ENCODE data around the gene ULBP1. TPM values are rescaled to one million over a fixed set of nuclear protein-coding genes. Genes with fewer than 3 reads are reported as not detected.
A peak's percentile ranks its signal among the peaks of the same experiment; 100 is the strongest.
"Not testable (repeated sequence)": the region's sequence is repeated elsewhere in the genome, so short reads cannot be mapped to it uniquely, and the experiment has no call there.

ULBP1 gene
- total and polyA plus RNA-seq, 11 donors = 0.10 to 0.52 (median 0.25) TPM

DNA sequence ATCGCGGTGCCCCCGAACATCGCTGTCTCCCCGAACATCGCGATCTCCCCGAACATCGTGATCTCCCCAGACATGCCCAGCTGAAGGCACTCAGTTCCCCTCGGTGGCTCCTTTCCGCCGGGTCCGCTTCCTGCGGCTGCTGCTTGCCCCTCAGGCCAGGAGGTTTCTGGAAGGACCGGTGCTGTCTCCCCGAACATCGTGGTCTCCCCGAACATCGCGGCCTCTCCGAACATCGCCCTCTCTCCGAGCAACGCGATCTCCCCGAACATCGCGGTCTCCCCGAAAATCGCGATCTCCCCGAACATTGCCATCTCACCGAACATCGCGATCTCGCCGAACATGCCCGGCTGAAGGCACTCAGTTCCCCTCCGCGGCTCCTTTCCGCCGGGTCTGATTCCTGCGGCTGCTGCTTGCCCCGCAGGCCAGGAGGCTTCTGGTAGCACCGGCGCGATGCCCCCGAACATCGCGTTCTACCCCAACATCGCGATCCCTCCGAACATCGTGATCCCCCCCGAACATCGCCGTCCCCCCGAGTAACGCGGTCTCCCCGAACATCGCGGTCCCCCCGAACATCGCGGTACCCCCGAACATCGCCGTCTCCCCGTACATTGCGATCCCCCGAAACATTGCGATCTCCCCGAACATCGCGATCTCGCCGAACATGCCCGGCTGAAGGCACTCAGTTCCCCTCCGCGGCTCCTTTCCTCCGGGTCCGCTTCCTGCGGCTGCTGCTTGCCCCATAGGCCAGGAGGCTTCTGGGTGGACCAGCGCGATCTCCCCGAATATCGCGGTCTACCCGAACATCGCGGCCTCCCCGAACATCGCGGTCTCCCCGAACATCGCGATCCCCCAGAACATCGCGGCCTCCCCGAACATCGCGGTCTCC lies 808 bp downstream of the ULBP1 start:
- H3K27ac ChIP-seq = no peak overlapping the region
- peak in 1 of 5 donors; percentile 62 for DNase-seq
- intact Hi-C loops (cut with DNase I) = loop anchor here in 3 of 10 donors (2.0 to 10.0 kb wide), 3 partner anchors 38 to 50 kb away; no protein-coding TSS in a partner anchor
- no peaks in the 10 kb centered on the region for H3K36me3 ChIP-seq
- ATAC-seq = peak in 1 of 4 donors; percentile 6
- peaks cover 14 to 81% (median 40%) of the 10 kb centered on the region in 9 donors for H3K27me3 ChIP-seq
- peaks cover 0 to 28% (median 14%) of the 10 kb centered on the region in 12 donors for H3K4me1 ChIP-seq
- TF ChIP-seq POLR2A (IDR thresholded peaks at IDR 0.05) = no peak
- TF ChIP-seq, protein P1, sequence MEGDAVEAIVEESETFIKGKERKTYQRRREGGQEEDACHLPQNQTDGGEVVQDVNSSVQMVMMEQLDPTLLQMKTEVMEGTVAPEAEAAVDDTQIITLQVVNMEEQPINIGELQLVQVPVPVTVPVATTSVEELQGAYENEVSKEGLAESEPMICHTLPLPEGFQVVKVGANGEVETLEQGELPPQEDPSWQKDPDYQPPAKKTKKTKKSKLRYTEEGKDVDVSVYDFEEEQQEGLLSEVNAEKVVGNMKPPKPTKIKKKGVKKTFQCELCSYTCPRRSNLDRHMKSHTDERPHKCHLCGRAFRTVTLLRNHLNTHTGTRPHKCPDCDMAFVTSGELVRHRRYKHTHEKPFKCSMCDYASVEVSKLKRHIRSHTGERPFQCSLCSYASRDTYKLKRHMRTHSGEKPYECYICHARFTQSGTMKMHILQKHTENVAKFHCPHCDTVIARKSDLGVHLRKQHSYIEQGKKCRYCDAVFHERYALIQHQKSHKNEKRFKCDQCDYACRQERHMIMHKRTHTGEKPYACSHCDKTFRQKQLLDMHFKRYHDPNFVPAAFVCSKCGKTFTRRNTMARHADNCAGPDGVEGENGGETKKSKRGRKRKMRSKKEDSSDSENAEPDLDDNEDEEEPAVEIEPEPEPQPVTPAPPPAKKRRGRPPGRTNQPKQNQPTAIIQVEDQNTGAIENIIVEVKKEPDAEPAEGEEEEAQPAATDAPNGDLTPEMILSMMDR (IDR thresholded peaks at IDR 0.05) = no peak
- 1 to 2% (median 1%) methylated on average over 40 to 103 of the region's 103 CpGs for WGBS, 4 donors
- peak overlapping the region; percentile 19 to 68 (median 54) for H3K4me3 ChIP-seq
- H3K9me3 ChIP-seq = no peaks in the 10 kb centered on the region

DNA sequence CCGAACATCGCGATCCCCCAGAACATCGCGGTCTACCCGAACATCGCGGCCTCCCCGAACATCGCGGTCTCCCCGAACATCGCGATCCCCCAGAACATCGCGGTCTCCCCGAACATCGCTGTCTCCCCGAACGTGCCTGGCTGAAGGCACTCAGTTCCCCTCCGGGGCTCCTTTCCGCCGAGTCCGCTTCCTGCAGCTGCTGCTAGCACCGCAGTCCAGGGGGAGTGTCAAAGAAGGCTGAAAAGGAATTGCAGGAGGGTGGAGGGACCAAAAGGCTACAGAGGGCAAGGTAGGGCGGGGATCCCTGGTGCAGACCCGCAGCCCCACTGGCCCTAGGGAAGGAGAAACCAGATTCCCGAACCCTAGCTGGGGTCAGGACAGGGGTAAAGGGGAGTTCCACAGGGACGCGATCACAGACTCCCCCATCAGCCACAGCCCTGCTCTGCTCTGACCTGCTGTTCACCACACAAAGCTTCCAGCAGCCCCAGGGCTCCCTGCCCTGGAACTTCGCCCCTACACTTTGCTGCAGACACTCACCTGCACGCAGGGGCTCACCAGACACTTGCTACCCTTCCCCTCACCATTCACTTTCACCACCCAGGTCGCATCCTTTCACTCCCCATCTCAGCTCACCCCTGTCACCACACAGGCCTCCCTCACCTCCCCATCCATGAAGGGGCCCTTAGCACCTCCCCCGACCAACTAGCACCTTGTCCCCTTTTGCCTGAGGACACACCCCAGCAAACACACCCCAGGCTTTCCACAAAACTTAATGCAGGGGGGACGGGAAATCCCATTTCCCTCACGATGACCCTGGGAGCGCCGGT lies 1.7 kb downstream of the ULBP1 start:
- Histone ChIP-seq H3K27me3 (peaks cover 14 to 87% (median 40%) of the 10 kb centered on the region in 9 donors), H3K9me3 (no peaks in the 10 kb centered on the region), H3K4me1 (peaks cover 0 to 28% (median 14%) of the 10 kb centered on the region in 12 donors), H3K4me3 (peak overlapping the region; percentile 17 to 68 (median 54)), H3K36me3 (no peaks in the 10 kb centered on the region), H3K27ac (no peak overlapping the region)
- ATAC-seq (peak in 1 of 4 donors; percentile 32), DNase-seq (peak in 1 of 5 donors; percentile 69)
- intact Hi-C loops (cut with DNase I) = loop anchor here in 3 of 10 donors (2.0 to 10.0 kb wide), 3 partner anchors 37 to 49 kb away; no protein-coding TSS in a partner anchor
- no peak for TF ChIP-seq POLR2A (IDR thresholded peaks at IDR 0.05)
- TF ChIP-seq, protein P1 (IDR thresholded peaks at IDR 0.05) = no peak
- 12 to 19% (median 16%) methylated on average over 27 to 38 of the region's 38 CpGs for WGBS, 4 donors

DNA sequence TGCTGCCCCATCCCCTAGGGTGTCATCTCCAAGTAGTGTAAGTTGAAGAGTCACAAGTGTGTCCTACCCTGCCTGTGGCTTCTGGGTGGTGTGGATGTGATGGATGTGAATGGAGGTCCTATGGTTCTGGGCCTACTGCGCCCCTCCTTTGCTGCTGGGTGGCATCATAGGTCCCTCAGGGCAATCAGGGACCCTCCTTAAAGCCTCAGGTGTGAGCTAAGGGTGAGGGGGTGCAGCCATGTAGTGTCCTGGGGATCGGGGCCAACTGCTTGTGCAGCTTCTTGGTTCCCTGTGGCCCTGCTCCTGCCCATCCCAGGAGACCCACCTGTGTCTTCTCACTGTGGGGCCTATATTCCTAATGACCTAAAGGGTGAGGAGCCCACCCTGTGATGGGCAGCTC lies 2.6 kb downstream of the ULBP1 start:
- H3K27ac ChIP-seq, DNase-seq, ATAC-seq, H3K9me3 ChIP-seq, H3K4me3 ChIP-seq, H3K36me3 ChIP-seq: not testable (repeated sequence)
- Histone ChIP-seq H3K4me1 (peaks cover 0 to 28% (median 14%) of the 10 kb centered on the region in 12 donors), H3K27me3 (peaks cover 14 to 87% (median 33%) of the 10 kb centered on the region in 9 donors)
- 88 to 100% (median 94%) methylated on average over 2 of the region's 2 CpGs for WGBS, 4 donors
- intact Hi-C loops (cut with DNase I) = loop anchor here in 2 of 10 donors (5.0 to 10.0 kb wide), 2 partner anchors 36 to 48 kb away; no protein-coding TSS in a partner anchor

DNA sequence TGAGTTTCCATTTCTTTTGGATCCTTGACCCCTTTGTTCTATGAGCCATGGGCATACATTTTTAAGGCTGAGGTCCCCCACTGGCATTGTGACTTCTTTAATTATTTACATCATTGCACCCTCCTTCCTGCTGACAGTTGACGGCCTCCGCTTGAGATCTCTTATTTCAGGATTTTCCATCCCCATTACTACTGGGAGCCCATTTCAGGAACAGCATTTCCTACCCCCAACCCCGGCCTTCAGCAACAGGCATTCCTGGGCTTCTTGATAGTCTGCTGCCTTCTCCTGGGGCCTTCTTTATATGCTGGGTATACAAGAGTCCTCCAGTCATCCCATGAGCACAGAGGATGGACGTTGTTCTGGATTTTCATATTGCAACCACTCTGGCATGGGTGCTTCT lies 3.8 kb downstream of the ULBP1 start:
- Histone ChIP-seq H3K27me3 (peaks cover 14 to 79% (median 29%) of the 10 kb centered on the region in 9 donors), H3K4me3 (no peak overlapping the region), H3K27ac (no peak overlapping the region), H3K36me3 (no peaks in the 10 kb centered on the region), H3K9me3 (no peaks in the 10 kb centered on the region), H3K4me1 (peaks cover 0 to 28% (median 14%) of the 10 kb centered on the region in 12 donors)
- intact Hi-C loops (cut with DNase I) = loop anchor here in 2 of 10 donors (5.0 to 10.0 kb wide), 2 partner anchors 35 to 47 kb away; no protein-coding TSS in a partner anchor
- DNase-seq (no peak), ATAC-seq (no peak)
- 81 to 95% (median 85%) methylated on average over 4 of the region's 4 CpGs for WGBS, 4 donors
- TF ChIP-seq, protein P1 (IDR thresholded peaks at IDR 0.05) = no peak
- no peak for TF ChIP-seq POLR2A (IDR thresholded peaks at IDR 0.05)

DNA sequence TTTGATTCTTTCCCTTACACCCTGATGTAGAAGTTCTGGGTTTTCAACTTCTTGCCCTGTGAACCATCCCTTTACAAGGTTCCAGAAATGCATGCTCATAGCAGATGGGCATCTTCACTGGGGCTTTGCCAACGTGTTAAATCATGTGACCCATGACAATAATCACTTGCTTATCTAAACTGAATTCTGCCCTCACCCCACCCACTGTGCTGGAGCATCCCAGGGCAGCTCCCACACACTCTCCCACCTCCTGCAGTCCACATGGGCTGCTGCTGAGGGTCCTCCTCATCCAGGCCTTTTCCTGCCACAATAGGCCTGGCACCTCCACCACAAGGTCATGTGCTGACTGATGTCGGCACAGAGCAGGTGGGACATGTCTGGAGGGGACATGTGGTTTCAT lies 4.3 kb downstream of the ULBP1 start:
- not testable (repeated sequence) for H3K27ac ChIP-seq, ATAC-seq, H3K36me3 ChIP-seq, DNase-seq, H3K4me3 ChIP-seq, H3K9me3 ChIP-seq
- intact Hi-C loops (cut with DNase I) = loop anchor here in 2 of 10 donors (5.0 to 10.0 kb wide), 2 partner anchors 34 to 47 kb away; no protein-coding TSS in a partner anchor
- peaks cover 14 to 77% (median 26%) of the 10 kb centered on the region in 9 donors for H3K27me3 ChIP-seq
- peaks cover 0 to 26% (median 14%) of the 10 kb centered on the region in 12 donors for H3K4me1 ChIP-seq
- WGBS, 4 donors = 67 to 71% (median 68%) methylated on average over 2 of the region's 2 CpGs

DNA sequence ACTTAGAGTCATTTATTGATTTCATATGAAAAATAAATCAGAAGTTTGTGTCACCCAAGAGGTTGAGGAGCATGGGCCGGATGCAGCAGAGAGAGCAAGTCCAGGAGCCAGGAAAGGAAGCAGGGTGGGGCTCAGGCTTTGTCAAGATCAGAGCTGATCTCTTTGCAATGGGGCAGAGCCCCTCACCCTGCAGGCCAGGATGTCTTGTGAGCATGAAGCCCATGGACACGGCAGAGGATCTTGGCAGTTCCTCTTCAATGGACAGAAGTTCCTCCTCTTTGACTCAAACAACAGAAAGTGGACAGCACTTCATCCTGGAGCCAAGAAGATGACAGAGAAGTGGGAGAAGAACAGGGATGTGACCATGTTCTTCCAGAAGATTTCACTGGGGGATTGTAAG lies 5.2 kb downstream of the ULBP1 start:
- H3K4me3 ChIP-seq, H3K9me3 ChIP-seq, ATAC-seq, DNase-seq, H3K27ac ChIP-seq, H3K36me3 ChIP-seq: not testable (repeated sequence)
- 70 to 83% (median 71%) methylated on average over 2 of the region's 2 CpGs for WGBS, 4 donors
- intact Hi-C loops (cut with DNase I) = loop anchor here in 2 of 10 donors (5.0 to 10.0 kb wide), 2 partner anchors 33 to 46 kb away; no protein-coding TSS in a partner anchor
- H3K27me3 ChIP-seq = peaks cover 18 to 78% (median 23%) of the 10 kb centered on the region in 9 donors
- peaks cover 0 to 17% (median 10%) of the 10 kb centered on the region in 12 donors for H3K4me1 ChIP-seq
